Stimulated activated CD8-positive, alpha-beta memory T cell treated with anti-CD3 and anti-CD28 coated beads, Interleukin-15, amount 100 ng/mL, for 24 hours (primary cell): ENCODE measurements around the gene CRYGS.
"Not testable (repeated sequence)": the region's sequence is repeated elsewhere in the genome, so short reads cannot be mapped to it uniquely, and the experiment has no call there.

Source experiments
- DNase-seq: peaks from one replicate; pipeline ENCODE4 v3.0.0-alpha.2; 2020; ENCODE audit warnings: low read depth

The CRYGS gene

DNA sequence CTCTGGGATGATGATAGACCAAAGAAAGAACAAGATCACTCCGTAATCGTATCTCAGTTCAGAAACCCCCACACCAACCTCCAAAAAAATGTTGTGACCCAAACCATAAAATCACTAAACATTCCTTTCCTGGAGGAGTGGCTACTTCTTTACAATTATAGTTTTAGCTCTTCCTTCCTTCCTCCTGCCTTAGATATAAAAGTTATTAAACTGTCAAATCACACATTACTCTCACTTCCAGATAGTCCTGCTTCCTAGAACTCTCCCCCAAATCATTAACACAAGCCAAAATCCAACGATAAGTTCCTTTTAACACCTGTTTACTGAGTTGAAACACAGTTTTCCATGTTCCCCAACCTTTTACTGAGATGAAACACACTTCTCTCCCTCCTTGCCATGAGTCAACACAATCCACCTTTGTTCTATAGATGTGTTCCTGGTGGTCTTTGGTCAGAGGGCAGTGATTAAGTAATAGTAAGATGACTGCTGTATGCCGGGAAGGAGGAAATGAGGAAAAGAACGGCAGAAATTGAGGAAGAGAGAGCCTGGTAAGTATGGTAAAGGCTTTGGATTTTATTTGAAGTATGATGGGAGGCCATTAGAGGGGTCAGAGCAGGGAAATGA lies 8.3 kb upstream of the CRYGS start:
- DNase-seq: no peak

DNA sequence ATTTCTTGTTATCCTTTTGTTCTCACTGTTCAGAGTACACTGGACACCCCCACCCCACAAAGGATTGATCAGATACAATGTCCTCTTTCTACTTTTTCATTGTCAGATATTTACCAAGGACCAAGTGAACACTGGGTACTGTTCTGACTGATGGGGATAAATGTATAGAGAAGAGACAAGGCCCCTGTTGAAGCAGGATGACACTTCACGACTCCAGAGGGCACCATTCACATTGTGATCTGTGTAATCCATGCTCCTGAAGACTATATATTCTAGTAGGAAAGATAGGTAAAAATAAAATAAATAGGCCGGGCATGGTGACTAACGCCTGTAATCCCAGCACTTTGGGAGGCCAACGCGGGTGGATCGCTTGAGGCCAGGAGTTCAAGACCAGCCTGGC lies 7.2 kb upstream of the CRYGS start:
- DNase-seq: no peak

DNA sequence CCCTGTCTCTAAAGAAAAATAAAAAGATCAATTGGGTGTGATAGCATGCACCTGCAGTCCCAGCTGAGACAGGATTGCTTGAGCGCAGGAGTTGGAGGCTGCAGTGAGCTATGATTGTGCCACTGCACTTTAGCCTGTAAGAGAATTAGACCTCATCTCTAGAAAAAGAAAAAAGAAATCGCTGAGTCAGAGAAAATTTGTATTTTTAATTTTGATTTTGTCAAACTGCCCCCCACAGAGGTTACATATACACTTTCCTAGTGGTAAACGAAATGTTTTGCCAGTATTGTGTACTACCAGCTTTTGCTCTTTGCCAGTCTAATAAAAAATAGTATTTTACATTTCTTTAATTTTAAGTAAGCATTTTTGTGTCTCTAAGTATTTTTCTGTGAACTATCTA lies 5.3 kb upstream of the CRYGS start:
- DNase-seq: no peak

GRCh38 chr3:186540835-186541226 lies 3.3 kb downstream of the CRYGS start:
- no peak for DNase-seq

- peak; percentile 53 for DNase-seq
These were observed 3.9 kb downstream of the CRYGS start for GRCh38 chr3:186540221-186540834.

- no peak for DNase-seq
These were observed 5.4 kb downstream of the CRYGS start for GRCh38 chr3:186538779-186539178.

- no peak for DNase-seq
These were observed 7.0 kb downstream of the CRYGS start for GRCh38 chr3:186536883-186537844.

- DNase-seq: no peak
These were observed 10.0 kb downstream of the CRYGS start for GRCh38 chr3:186534113-186534669.

GRCh38 chr3:186532598-186533072 lies 11.5 kb downstream of the CRYGS start:
- DNase-seq: no peak

DNA sequence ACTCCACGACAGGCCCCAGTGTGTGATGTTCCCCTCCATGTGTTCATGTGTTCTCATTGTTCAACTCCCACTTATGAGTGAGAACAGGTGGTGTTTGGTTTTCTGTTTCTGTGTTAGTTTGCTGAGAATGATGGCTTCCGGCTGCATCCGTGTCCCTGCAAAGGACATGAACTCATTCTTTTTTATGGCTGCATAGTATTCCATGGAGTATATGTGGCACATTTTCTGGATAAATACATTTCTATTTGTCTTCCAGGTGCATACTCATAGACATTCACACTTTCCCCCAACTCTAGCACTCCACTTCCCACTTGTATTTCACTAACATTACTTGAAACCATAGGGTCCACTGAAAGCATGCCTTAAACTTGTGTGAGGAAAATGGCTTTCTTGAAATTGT lies 12.5 kb downstream of the CRYGS start:
- not testable (repeated sequence) for DNase-seq

DNA sequence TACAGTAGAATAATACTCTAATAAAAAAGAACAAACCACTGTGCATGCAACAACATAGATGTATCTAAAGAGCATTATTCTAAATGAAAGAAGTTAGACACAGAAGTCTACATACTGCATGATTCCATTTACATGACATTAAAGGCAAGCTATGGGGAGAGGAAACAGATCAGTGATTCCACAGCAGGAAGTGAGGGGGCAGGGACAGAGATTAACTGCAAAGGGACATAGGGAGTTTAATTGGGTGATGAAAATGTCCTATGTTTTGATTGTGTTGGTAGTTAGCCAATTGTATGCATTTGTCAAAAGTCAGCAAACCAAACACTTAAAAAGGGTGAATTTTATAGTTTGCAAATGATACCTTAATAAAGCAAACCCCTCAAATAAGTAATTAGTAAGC lies 13.8 kb downstream of the CRYGS start:
- no peak for DNase-seq

DNA sequence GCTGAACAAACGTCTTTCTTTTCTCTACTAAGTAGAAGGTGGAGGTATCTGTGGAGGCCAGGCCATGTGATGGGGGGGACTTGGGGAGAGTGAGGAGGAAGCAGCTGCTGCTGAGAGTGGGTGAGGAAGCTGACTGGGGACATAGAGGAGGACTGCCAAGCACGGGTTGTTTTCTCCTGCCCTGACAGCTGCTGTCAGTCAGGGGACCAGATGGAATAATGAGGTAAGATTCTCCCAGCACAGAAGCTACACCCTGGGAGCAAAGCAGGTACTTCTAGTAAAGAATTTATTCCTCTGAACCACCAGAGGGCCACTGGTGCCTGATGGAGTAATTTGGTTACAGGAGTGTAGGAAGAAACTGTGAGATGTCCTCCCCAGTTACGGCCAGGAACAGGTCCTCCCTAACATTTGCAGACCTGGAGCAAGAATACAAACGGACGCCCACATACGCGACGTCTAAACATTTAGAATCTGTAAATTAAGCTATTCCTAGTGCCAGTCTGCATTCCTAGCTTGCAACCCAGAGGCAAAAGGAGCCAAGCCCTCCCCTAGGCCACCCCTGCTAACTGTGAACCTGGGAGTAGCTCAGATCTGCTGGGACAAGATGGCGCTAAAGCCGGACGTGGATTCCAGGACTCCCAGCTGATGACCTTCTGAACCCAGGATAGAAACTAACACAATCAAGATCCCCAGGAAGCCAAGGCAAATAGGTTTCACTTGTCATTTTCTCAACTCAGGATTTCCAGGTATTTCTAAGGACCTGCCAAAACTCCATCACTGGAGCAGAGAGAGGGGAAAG lies 14.8 kb downstream of the CRYGS start:
- no peak for DNase-seq

- DNase-seq: no peak
These were observed 17.9 kb downstream of the CRYGS start for GRCh38 chr3:186526256-186526606.

GRCh38 chr3:186525369-186526255 lies 18.6 kb downstream of the CRYGS start:
- no peak for DNase-seq

- no peak for DNase-seq
These were observed 19.6 kb downstream of the CRYGS start for GRCh38 chr3:186524616-186525015.

DNA sequence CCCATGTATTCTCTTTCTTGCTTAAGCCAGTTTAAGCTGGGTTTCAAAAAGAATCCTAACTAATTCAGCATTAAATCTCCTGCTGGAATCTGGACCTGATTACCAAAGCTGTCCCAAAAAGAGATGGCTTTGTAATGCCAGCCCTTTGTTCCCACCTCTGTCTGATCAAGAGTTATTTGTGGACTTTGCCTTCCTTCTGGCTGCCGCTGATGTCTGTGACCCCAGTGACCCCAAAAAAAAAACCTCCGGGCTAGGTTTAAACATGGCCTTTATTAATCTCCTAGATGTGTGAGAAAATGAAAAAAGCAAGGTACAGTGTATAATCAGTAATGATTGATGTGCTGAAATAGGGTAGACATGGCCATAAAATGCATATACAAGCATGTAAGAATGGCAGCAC lies 20.7 kb downstream of the CRYGS start:
- DNase-seq: no peak

GRCh38 chr3:186523022-186523421 lies 21.2 kb downstream of the CRYGS start:
- no peak for DNase-seq

GRCh38 chr3:186520957-186521842 lies 23.0 kb downstream of the CRYGS start:
- DNase-seq: no peak

- DNase-seq: no peak
These were observed 23.7 kb downstream of the CRYGS start for GRCh38 chr3:186520431-186520830.
